ENCODE data around the gene ZNF341. TPM values are rescaled to one million over a fixed set of nuclear protein-coding genes. Genes with fewer than 3 reads are reported as not detected.

The ZNF341 gene
- total RNA-seq, 3 donors from 2014 or later: 5.0 to 5.6 (median 5.1) TPM

DNA sequence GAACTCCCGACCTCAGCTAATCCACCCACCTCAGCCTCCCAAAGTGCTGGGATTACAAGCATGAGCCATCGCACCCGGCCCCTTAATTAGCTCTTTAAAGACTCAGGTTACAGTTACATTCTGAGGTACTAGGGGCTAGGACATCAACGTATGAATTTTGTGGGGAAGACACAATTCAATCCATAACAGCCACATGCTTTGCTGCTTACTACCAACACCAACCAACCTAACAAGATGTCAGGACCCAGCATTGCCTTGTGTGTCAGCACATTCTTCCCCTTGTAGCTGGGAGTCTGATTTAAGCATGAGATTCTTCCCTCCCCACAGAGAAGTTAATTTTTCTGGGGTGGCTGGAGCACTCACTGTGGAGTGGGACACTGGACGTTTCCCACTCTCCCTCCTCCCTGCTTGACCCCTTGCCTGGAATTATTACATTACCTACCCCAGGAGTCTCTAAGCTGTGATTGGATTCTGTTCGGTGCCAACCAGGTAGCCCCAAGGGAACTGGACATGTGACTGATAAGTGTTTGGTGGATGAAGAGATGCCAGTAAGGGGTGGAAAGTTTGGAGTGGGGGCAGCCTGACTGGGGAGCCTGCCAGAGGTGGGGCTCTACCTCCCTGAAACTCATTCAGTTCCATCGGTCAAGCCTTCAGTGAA lies 6.1 kb upstream of the ZNF341 start:
- no peak for ATAC-seq
- TF ChIP-seq, protein P1, sequence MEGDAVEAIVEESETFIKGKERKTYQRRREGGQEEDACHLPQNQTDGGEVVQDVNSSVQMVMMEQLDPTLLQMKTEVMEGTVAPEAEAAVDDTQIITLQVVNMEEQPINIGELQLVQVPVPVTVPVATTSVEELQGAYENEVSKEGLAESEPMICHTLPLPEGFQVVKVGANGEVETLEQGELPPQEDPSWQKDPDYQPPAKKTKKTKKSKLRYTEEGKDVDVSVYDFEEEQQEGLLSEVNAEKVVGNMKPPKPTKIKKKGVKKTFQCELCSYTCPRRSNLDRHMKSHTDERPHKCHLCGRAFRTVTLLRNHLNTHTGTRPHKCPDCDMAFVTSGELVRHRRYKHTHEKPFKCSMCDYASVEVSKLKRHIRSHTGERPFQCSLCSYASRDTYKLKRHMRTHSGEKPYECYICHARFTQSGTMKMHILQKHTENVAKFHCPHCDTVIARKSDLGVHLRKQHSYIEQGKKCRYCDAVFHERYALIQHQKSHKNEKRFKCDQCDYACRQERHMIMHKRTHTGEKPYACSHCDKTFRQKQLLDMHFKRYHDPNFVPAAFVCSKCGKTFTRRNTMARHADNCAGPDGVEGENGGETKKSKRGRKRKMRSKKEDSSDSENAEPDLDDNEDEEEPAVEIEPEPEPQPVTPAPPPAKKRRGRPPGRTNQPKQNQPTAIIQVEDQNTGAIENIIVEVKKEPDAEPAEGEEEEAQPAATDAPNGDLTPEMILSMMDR (IDR thresholded peaks at IDR 0.05): no peak
- intact Hi-C loops (cut with DNase I, micrococcal nuclease): no loop called here
- Histone ChIP-seq H3K9me3 (no peaks in the 10 kb centered on the region), H3K36me3 (ENCODE audit: low read depth) (no peaks in the 10 kb centered on the region), H3K4me1 (ENCODE audit: low read depth) (peaks cover 1% of the 10 kb centered on the region), H3K4me3 (no peak overlapping the region)
- no peak for DNase-seq

DNA sequence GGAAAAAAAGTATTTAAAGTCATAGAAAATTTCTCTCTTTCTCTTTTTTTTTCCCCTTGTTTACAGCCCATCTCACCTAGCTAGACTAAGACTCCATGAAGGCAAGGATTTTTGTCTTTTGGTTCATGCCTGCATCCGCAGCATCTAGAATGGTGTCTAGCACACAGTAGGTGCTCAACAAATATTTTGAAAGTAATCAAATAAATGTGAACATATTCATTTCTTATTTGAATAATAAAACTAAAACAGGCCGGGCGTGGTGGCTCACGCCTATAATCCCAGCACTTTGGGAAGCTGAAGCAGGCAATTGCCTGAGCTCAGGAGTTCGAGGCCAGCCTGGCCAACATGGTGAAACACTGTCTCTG lies 4.7 kb upstream of the ZNF341 start:
- Histone ChIP-seq H3K36me3 (ENCODE audit: low read depth) (no peaks in the 10 kb centered on the region), H3K4me3 (no peak overlapping the region), H3K4me1 (ENCODE audit: low read depth) (no peaks in the 10 kb centered on the region), H3K9me3 (no peaks in the 10 kb centered on the region)
- intact Hi-C loops (cut with DNase I, micrococcal nuclease): no loop called here
- ATAC-seq (no peak), DNase-seq (no peak)
- TF ChIP-seq, protein P1 (IDR thresholded peaks at IDR 0.05): no peak

GRCh38 chr20:33727806-33728205 lies 4.0 kb upstream of the ZNF341 start:
- intact Hi-C loops (cut with DNase I, micrococcal nuclease): no loop called here
- DNase-seq: no peak
- TF ChIP-seq, protein P1 (IDR thresholded peaks at IDR 0.05): no peak

GRCh38 chr20:33728463-33728862 lies 3.3 kb upstream of the ZNF341 start:
- no peak overlapping the region for H3K4me3 ChIP-seq
- no peak for ATAC-seq

More at GRCh38 chr20:33727806-33728205, 4.0 kb upstream of the ZNF341 start:
- Histone ChIP-seq H3K4me3 (no peak overlapping the region), H3K36me3 (ENCODE audit: low read depth) (no peaks in the 10 kb centered on the region), H3K4me1 (ENCODE audit: low read depth) (no peaks in the 10 kb centered on the region), H3K9me3 (no peaks in the 10 kb centered on the region)
- ATAC-seq: no peak

GRCh38 chr20:33729101-33729500 lies 2.7 kb upstream of the ZNF341 start:
- no peak overlapping the region for H3K4me3 ChIP-seq
- DNase-seq: no peak
- no peaks in the 10 kb centered on the region for H3K9me3 ChIP-seq
- TF ChIP-seq, protein P1 (IDR thresholded peaks at IDR 0.05): no peak
- no peak for ATAC-seq
- intact Hi-C loops (cut with DNase I, micrococcal nuclease): no loop called here
- no peaks in the 10 kb centered on the region for H3K36me3 ChIP-seq (ENCODE audit: low read depth)
- peaks cover 11% of the 10 kb centered on the region for H3K4me1 ChIP-seq (ENCODE audit: low read depth)

More at GRCh38 chr20:33728463-33728862, 3.3 kb upstream of the ZNF341 start:
- Histone ChIP-seq H3K36me3 (ENCODE audit: low read depth) (no peaks in the 10 kb centered on the region), H3K9me3 (no peaks in the 10 kb centered on the region), H3K4me1 (ENCODE audit: low read depth) (peaks cover 5% of the 10 kb centered on the region)
- intact Hi-C loops (cut with DNase I, micrococcal nuclease): no loop called here
- no peak for DNase-seq
- TF ChIP-seq, protein P1 (IDR thresholded peaks at IDR 0.05): no peak
